ENCODE results near the gene RNF181.
A peak's percentile ranks its signal among the peaks of the same experiment; 100 is the strongest.
"Not testable (repeated sequence)": the region's sequence is repeated elsewhere in the genome, so short reads cannot be mapped to it uniquely, and the experiment has no call there.

The RNF181 gene

DNA sequence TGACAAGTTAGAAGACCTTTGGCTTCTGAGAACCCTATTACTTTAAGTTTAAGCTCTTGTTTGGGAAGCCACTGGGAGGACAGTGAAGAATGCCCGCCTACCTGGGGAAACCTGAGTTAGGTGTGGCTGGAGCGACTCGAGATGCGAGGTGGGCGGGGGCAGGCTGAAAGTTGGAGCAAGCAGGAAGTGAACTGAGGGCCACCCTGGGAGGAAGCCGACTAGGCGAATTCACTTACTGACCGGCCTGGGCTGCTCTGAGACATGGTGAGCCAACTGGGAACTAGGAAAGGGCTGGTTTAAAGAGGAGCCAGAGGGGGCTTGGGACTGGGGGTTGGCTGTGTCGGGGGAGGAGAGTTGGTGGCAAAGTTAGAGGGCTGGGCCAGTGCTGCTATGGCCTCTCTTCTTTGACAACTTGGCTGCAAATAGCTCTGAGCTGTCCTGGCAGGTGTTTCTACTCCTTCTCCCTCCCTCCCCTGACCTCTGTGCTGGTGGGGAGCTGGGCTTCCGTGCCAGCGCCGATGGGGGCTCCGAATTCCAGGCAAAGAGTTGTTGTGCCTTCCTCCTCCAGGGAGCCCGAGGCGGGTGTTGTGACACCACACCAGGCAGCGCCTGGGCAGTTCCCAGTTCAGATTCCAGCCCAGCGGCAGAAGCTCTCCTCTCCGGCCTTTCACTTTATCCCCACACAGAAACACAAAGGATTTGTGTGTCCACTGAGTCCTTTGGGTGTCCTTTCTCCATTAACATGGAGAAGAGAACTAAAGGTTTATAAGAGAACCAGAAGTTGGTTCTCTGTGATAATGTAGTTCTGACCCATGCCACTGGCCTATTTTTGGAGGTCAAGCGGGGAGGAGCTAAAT, 17.9 kb upstream of the RNF181 start, which contains the start of gene VAMP8:
Gene VAMP8, plus strand, starts transcription at position 201 of the 857 bp plus-strand sequence. Its CDS starts 61 bp downstream, at position 262.
- no peak for DNase-seq

DNA sequence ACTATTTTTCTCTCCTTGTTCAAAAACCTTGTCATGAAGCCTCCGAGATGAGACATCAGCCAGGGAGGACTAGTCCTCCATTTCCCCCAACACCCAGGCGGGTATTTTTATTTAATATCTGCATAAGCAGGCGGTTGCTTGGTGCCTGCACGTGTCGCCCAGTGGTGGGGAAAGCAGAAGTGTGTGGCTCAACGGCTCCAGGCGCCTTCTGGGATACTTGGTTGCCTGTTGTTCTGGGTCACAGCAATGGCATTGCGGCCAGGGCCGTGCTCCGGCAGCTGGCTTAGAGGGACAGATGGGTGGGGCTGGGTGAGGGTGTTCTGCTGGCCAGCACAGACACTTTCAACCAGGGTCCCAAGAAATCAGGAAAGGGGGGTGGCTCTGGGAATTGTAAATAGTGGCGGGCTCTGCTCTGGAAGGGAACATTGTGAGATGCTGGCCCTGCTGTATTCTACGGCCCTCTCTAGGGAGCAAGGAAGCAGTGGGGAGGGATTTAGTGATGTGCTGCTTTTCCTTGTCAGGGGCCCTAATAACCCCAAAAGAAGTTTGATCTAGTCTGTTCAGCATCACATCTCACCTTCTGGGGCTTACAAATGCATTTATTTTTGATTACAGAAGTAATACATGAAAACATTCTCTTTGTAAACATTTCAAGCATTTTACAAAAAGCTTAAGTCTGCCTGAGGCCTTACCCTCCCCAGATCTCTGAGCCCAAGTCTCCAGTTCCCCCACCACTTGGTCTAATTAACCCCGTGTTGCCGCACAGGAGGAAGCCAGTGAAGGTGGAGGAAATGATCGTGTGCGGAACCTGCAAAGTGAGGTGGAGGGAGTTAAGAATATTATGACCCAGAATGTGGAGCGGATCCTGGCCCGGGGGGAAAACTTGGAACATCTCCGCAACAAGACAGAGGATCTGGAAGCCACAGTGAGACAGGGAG, 17.0 kb upstream of the RNF181 start:
- DNase-seq: no peak

DNA sequence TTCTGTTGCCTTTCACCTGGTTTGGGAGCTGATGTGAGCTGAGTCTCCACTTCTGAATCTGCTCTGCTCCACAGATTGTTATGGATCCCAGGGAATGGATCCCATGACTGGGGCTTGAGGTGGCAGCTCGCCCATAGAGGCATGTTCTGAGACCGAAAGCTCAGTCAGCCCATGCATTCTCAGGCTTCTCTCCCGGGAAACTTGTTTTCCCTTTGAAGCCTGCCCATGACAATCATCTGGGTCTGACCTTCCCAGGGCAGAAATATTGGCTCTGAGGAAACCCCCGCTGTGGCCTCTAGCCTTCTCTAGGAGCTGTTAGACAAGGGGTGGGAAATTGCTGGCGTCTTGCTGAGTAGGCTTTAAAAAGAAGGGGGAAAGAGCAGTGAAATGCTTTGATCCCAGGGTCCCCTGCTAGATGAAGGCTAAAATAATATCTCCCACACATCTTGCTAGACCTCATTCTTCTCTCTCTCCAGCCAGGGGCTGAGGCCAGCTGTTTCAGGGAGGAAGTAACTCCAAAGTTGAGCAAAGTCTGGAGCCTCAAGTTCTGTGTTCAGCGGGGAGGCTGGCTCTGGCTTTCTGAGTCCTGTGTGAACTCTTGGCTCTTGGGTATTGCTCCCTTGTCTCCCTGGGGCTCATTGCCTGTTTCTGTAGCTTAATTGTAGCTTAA, 16.1 kb upstream of the RNF181 start:
- no peak for DNase-seq

DNA sequence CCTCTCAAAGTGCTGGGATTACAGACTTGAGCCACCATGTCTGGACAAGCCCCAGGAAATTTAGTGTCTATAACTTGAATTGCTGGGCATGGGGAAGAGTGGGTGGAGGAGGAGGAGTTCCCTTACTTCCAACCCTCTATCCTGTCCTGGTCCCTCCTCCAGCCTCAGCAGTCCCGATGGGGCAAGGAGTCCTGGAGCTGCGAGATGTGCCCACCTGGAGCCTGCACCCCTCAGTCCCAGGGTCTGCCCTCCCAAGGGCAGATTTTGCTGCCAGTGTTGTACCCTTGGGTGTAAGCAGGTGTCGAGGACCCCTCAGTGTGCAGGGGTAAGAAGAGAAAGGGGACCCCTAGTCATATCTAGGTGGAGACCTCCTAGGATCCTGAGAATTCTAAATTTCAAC, 15.3 kb upstream of the RNF181 start:
- DNase-seq: no peak

DNA sequence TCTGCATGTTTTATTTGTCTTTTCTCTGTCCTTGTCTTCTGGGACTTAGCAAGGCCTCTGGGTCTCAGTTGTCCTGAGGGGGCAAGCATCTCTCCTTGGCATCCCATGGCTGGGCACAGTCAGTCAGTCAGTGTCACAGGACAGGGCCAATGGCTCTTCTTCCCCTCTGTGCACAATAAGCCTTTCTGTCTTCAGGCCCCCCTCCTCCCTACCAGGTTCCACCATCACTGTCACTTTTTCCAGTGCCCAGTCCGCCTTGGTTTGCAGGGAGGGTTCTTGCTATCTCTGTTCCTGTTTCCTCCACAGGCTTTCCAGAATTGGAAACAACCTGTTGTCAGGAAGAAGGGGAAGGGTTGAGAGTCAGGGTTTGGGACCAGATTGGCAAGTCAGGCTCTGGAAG, 13.1 kb upstream of the RNF181 start:
- DNase-seq: no peak

DNA sequence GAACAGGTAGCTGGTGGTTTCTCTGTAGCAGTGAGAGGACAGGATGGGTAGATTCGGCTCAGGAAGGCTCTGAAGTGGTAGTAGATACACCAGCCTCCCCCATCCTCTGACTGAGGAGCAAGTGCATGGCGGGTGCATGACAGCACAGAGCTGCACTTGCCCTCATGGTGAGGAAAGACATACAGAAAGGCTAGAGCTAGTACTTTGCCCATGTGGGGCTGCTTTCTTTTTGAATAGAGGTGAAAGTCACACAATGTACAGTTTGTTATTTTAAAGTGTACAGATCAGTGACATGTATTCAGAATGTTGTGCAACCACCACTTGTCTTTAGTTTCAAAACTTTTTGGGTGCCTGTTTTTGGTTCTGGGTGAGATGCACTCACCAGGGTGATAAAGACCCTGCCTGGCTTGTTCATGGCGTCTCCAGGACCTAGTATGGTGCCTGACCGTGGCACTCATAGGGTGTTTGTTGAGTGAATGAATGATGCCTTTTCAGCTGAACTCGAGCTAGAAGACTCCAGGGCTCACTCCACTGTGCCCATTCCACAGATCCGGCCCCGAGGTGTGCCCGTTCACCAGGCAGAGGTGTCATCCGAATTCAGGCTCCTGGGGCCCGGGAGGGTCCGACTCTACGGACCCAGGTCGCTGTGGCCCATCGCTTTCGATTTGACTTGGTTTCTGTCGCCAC, 11.7 kb upstream of the RNF181 start:
- DNase-seq: no peak

DNA sequence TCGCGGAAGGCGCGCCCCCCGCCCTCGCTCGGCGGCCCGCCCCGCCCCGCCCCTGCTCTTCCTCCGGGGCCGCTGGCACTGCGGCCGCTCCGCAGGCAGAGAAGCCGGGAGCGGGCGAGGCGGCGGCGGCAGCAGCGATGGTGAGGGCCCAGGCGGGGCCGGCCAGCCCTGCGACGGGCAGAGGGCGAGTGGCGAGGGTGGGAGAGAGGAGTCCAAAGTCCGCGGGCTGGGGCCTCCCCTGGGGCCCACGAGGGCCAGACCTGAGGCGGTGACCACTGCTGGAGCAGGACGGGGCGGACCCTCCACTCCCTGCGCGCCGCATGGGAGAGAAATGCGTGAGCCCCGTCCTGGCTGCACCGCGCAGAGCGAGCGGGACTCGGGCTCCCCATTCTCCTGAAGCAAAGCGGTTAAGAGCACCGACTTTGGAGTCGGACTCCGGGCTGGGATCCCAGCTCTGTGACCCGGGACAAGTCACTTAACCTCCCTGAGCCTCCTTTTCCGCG, 11.1 kb upstream of the RNF181 start, which contains the start of gene VAMP5:
Gene VAMP5, plus strand, starts transcription at position 78 of the 503 bp plus-strand sequence. Its CDS starts 60 bp downstream, at position 138.
- DNase-seq: peak; percentile 42

DNA sequence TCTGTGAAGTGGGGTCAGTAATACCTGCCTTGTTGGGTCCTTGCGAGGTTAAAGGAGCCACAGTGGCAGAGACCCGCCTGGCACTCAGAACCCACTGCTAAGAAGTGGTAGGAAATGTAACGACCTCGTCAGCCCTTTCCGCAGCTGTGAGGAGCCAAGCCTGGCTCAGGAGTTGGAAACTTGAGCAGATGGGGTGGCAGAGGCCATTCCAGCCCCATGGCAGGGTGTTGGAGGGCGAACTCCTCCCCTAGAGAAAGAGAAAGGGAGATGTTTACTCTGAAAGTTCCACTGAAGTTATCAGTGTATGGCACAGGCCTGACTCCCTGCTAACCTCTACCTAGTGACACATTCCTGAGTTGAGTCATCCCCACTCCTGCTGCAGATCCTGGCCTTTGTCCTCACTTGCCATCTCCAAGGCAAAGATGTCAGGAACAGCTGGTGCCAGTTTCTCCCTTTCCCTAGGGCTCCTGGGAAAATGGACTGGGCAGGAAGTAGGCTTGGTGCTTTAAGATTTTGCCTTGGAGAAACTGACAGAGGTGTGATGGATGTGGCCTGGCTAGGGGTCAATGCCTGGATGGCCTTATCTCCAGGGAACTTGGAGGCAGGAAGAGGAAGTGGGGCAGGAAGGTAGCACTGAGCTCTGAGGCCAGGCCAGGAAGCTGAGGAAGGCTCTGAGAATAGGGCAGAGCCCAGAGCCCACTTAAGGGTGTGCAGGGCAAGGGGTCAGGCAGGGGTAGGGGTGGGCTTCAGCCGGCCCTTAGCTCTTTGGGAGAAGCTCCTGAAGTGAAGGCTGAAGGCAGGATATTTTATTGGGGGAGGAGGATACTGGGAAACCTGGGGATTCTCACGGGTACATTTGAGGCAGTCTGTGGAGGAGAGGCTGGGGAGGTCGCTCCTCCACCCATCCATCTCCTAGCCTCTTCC, 10.4 kb upstream of the RNF181 start:
- no peak for DNase-seq

DNA sequence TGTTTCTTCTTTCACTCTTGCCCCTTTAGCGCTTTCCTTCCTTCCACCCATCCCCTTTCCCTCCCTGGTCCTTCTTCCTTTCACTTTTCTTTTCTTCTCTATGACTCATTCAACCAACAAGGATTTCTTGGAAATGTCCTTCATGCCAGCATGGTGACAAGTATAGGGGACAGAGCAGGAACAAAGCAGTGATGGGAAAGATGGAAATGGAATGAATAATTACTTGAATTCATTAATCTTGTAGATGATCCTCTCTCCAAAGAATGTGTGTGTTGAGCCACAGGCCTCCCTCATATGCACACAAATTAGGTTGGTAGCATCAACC, 9.8 kb upstream of the RNF181 start:
- DNase-seq: no peak

DNA sequence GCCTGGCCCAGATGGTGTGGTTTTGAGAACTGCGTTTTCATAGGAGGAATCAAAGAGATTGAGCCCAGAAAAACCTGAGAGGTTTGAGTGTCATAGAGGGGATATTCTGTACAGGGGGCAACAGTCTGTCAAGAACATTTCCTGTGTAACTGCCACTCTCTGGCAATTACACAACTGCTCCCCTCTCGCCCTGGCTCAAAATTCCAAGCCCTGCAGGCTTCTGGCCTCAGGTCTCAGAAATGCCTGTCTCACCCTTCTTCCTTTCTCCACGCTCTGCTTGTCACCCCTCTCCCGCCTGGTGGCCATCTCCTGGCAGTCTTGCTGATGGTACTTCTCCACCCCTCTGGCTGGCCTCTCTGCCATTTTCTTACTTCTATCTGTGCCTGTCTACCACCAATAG, 7.3 kb upstream of the RNF181 start:
- DNase-seq: no peak

DNA sequence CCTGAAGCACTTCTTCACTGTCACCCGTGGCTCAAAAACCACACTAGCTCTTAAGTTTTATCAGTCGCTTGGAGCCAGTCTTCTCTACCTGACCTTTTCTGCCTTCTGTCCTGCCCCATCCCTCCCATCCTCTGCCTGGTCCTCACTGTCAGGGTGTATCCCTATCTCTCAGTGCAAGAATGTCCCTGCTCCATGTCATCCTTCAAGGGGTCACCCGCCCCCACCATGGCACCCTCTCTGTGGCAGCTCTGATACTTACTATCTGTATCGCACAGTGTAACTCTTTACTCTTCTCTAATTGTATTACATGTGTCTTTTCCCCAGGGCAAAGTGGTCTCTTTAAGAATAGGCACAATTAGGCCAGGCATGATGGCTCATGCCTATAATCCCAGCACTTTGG, 6.9 kb upstream of the RNF181 start:
- DNase-seq: no peak

DNA sequence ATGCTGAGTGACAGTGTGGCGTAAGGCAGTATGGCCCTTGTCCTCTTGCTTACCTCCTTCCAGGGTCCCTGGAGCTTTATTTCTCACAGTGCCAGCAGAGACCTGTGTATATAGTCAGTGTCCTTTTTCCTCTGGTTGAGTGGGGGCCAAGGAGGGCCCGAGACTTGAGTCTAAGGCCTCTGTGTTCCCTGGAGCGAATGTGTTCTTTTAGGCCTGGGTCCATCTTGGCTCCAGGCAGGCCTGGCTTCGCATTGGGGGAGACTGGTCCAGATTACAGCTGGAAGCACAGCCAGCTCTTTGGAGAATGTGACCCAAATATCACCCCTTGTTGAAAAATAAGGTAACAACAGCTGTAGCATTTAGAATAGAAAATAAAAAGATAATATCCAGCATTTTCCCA, 6.4 kb upstream of the RNF181 start:
- no peak for DNase-seq

DNA sequence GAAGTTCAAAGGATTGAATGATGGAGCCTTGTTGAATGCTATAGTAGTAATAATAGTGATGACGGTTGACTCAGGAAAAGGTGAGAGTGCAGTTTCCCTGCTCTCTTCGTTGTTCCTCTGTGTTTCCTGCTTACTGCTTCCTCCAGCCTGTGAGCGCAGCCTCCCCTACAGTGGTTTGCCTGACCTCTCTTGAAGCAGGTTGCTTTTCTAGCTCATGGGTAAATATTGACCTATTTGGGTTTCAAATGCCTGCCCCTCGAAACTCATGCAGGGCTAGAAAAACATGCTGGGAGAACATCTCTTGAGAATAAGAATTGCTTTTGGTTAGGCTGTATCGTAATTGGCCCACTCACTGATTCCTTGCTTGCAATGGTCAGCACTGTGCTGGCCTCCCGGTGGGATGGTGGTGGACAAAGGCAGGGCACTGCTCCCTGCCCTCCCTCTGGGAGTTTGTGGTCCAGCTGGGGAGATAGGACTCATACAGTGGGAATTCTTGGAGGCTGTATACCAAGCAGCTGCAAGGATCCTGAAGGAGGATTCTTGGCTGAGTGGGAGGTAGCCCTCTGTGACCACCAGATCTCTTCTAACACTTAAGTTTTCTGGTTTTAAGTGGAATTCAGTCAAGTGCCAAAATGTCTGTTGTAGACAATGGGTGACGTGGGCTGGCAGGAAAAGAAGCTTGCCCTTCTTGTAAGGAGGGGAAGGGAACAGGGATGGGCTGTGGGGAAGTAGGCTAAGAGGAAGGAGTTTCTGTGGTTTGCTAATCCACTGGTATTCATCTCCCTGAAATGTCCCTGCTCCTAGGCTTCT, 5.4 kb upstream of the RNF181 start:
- no peak for DNase-seq

DNA sequence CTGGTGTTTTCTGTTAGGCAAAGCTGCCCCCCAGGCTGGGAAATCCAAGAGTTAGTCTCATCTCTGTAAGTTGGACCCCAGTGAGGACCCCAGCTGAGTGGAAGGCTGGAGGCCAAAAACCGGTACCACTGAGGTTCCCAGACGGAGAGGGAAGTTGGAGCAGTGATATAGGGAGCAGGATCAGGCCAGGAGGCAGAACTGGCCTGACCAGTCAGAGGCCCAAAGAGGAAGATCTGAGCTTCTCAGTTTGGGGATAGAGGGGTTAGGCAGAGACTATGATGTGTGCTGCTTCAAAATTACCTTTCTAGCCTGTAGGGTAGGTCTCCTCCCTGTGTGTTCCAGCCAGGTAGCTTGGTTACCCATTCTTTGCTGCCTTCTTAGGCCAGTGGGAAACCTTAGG, 4.6 kb upstream of the RNF181 start:
- DNase-seq: no peak

DNA sequence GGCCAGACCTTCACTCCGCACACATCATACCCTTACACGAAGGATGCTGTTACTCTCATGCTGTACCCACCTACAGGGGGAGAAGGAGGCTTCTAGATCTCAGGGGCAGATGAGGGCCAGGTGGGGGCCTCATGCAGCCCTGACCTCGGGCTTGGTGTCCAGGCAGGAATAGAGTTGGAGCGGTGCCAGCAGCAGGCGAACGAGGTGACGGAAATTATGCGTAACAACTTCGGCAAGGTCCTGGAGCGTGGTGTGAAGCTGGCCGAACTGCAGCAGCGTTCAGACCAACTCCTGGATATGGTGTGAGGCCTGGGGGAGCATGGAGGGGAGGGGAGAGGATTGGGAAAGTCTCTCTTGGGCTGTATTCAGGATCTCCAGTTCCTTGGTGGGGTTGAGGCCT, 4.0 kb upstream of the RNF181 start:
- DNase-seq: no peak

DNA sequence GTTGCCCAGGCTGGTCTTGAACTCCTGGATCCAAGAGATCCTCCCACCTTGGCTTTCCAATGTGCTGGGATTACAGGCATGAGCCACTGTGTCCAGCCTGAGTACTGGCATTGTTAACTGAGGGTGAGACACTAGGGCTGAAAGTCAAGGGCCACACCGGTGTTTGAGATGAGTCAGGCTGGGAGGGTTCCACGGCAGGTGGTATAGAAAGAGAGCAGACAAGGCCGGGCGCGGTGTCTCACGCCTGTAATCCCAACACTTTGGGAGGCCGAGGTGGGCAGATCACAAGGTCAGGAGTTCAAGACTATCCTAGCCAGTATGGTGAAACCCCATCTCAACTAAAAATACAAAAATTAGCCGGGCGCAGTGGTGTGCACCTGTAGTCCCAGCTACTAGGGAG, 3.2 kb upstream of the RNF181 start:
- not testable (repeated sequence) for DNase-seq

DNA sequence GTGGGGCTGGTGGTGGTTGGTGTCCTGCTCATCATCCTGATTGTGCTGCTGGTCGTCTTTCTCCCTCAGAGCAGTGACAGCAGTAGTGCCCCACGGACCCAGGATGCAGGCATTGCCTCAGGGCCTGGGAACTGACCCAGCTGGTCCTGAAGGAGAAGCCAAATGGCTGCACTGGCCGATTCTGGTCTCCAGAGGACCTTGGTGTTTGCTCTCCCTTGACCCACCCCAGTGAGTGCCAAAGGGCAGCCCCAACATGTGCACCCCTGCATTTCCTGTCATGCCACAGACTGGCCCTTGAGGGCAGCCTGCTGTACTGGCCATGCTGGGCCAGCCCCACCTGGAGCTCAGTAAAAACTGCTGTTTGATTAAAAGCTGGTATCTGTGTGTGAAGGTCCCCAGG, 2.5 kb upstream of the RNF181 start:
- no peak for DNase-seq

DNA sequence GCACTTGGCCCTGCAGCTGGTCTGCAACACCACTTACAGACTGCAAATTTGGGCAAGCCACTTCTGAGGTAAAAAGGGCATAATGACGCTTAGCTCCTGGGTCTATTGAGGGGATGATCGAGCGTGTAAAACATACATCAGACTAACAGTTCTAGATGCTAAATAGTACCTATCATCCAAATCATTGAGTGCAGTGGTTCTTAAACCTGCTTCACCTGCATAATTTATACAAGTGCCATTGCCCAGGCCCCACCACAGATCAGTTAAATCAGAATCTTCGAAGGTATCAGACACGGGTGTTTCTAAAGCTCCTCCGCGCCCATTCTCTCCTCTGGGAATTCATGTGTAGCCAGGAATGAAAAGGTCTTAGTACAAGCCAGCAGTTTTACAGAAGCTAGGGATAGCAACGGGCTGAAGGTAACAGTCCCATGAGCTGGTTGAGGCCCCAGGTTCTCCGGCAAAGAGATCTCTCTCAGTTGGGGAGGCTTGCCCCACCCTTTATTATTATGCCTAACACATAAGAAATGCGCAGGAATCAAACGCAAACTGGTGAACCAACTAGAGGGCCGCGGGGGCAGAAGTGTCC, 737 bp upstream of the RNF181 start:
- DNase-seq: no peak

DNA sequence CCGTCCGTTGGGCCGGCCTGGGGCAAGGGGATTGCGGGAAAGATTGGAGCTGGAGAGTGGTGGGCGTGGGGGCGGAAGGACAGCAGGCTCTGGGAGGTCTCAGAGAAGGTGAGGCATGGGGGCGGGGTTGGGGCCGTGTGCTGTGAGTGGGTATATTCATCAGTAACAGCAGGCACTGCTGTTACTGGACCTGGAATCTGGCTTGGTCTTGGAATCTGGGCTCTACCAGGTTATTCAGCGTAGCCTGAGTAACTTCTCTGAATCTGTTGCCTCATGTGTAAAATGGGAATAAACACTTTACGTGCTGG, 435 bp downstream of the RNF181 start:
- DNase-seq: no peak

DNA sequence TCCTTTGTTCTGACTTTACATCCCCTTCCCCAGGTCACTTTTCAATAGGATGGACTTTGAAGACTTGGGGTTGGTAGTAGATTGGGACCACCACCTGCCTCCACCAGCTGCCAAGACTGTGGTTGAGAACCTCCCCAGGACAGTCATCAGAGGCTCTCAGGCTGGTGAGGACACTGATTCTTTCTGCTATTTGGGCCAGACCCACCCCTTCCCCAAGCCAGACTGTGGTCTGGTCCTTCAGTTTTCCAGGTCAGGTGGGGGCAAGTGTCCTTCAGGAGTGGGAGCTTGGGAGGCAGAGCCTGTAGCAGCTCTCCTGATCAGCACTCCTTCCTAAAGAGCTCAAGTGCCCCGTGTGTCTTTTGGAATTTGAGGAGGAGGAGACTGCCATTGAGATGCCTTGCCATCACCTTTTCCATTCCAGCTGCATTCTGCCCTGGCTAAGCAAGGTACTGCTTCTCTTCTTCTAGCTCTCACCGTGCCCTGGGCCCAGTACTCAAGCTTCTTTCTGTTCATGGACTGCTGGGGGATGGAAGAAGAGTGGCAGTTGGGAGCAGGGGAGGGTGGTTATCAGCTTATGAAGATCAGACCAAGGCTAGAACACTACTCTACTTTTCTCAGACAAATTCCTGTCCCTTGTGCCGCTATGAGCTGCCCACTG, 1.1 kb downstream of the RNF181 start:
- DNase-seq: no peak
